IPS-20b (cell line): ENCODE measurements around the gene ENC1.

Experiments used
- H3K27ac ChIP-seq: one replicate; pipeline ENCODE4 v1.5.1; 2013; ENCODE audit warnings: low read length
- H3K27me3 ChIP-seq: 2 replicates; pipeline ENCODE4 v1.6.1; 2013; ENCODE audit warnings: mild to moderate bottlenecking, low read length, inconsistent platforms; ENCODE audit not compliant: insufficient read depth
- H3K36me3 ChIP-seq: 2 replicates; pipeline ENCODE4 v1.6.1; 2013; ENCODE audit warnings: low read depth, mild to moderate bottlenecking, inconsistent platforms, low read length, moderate library complexity; ENCODE audit not compliant: insufficient read depth
- H3K4me1 ChIP-seq: 2 replicates; pipeline ENCODE4 v1.6.1; 2013; ENCODE audit warnings: mild to moderate bottlenecking, control low read depth, inconsistent platforms, low read length, moderate library complexity; ENCODE audit not compliant: insufficient read depth
- H3K4me3 ChIP-seq: 2 replicates; pipeline ENCODE4 v1.5.1; 2013; ENCODE audit warnings: mild to moderate bottlenecking, low read length, inconsistent platforms
- H3K9ac ChIP-seq: 2 replicates; pipeline ENCODE4 v1.6.1; 2013; ENCODE audit warnings: low read depth, mild to moderate bottlenecking, inconsistent platforms, low read length, moderate library complexity
- H3K9me3 ChIP-seq: 2 replicates; pipeline ENCODE4 v1.6.1; 2013; ENCODE audit warnings: mild to moderate bottlenecking, low read depth, low read length, inconsistent platforms; ENCODE audit not compliant: insufficient read depth

The ENC1 gene

GRCh38 chr5:74594137-74595040 is 46.1 kb downstream of the ENC1 start:
- no peaks in the 10 kb centered on the region for H3K27me3 ChIP-seq

GRCh38 chr5:74589204-74590056 is 51.1 kb downstream of the ENC1 start:
- H3K27ac ChIP-seq, result no peak overlapping the region
- H3K27me3 ChIP-seq, result no peaks in the 10 kb centered on the region
- H3K9me3 ChIP-seq, result no peaks in the 10 kb centered on the region
- no peak overlapping the region for H3K4me3 ChIP-seq
- no peak overlapping the region for H3K9ac ChIP-seq
- no peaks in the 10 kb centered on the region for H3K36me3 ChIP-seq
- H3K4me1 ChIP-seq, result peaks cover 18% of the 10 kb centered on the region

More at GRCh38 chr5:74594137-74595040, 46.1 kb downstream of the ENC1 start:
- H3K9me3 ChIP-seq, result no peaks in the 10 kb centered on the region
- H3K4me1 ChIP-seq, result peaks cover 12% of the 10 kb centered on the region
- H3K9ac ChIP-seq, result no peak overlapping the region
- H3K4me3 ChIP-seq, result no peak overlapping the region
- H3K36me3 ChIP-seq, result no peaks in the 10 kb centered on the region
- H3K27ac ChIP-seq, result no peak overlapping the region

- Histone ChIP-seq H3K9ac (no peak overlapping the region), H3K4me1 (peaks cover 18% of the 10 kb centered on the region), H3K27me3 (no peaks in the 10 kb centered on the region), H3K4me3 (no peak overlapping the region), H3K36me3 (no peaks in the 10 kb centered on the region), H3K27ac (no peak overlapping the region), H3K9me3 (no peaks in the 10 kb centered on the region)
Observed at GRCh38 chr5:74588415-74588814, 52.1 kb downstream of the ENC1 start.

- Histone ChIP-seq H3K4me3 (no peak overlapping the region), H3K36me3 (no peaks in the 10 kb centered on the region), H3K9ac (no peak overlapping the region), H3K9me3 (no peaks in the 10 kb centered on the region), H3K27ac (no peak overlapping the region), H3K27me3 (no peaks in the 10 kb centered on the region), H3K4me1 (peaks cover 18% of the 10 kb centered on the region)
Observed at GRCh38 chr5:74587890-74588289, 52.6 kb downstream of the ENC1 start.

GRCh38 chr5:74587300-74587699 is 53.2 kb downstream of the ENC1 start:
- no peaks in the 10 kb centered on the region for H3K9me3 ChIP-seq
- no peaks in the 10 kb centered on the region for H3K27me3 ChIP-seq
- H3K27ac ChIP-seq, result no peak overlapping the region

GRCh38 chr5:74586856-74587255 is 53.7 kb downstream of the ENC1 start:
- Histone ChIP-seq H3K9ac (no peak overlapping the region), H3K27ac (no peak overlapping the region), H3K9me3 (no peaks in the 10 kb centered on the region), H3K4me1 (peaks cover 18% of the 10 kb centered on the region), H3K4me3 (no peak overlapping the region), H3K36me3 (no peaks in the 10 kb centered on the region), H3K27me3 (no peaks in the 10 kb centered on the region)

More at GRCh38 chr5:74587300-74587699, 53.2 kb downstream of the ENC1 start:
- Histone ChIP-seq H3K9ac (no peak overlapping the region), H3K36me3 (no peaks in the 10 kb centered on the region), H3K4me1 (peaks cover 18% of the 10 kb centered on the region), H3K4me3 (no peak overlapping the region)

- H3K9ac ChIP-seq, result no peak overlapping the region
- no peak overlapping the region for H3K27ac ChIP-seq
- no peaks in the 10 kb centered on the region for H3K27me3 ChIP-seq
- H3K4me3 ChIP-seq, result no peak overlapping the region
- no peaks in the 10 kb centered on the region for H3K9me3 ChIP-seq
- no peaks in the 10 kb centered on the region for H3K36me3 ChIP-seq
- H3K4me1 ChIP-seq, result peaks cover 15% of the 10 kb centered on the region
Observed at GRCh38 chr5:74582853-74583252, 57.7 kb downstream of the ENC1 start.

- Histone ChIP-seq H3K9ac (no peak overlapping the region), H3K9me3 (no peaks in the 10 kb centered on the region), H3K4me1 (peaks cover 8% of the 10 kb centered on the region; the same call in 1 of the 2 replicates), H3K4me3 (no peak overlapping the region), H3K27me3 (no peaks in the 10 kb centered on the region), H3K36me3 (no peaks in the 10 kb centered on the region), H3K27ac (no peak overlapping the region)
Observed at GRCh38 chr5:74581988-74582365, 58.6 kb downstream of the ENC1 start.

GRCh38 chr5:74580729-74581109 is 59.8 kb downstream of the ENC1 start:
- no peak overlapping the region for H3K27ac ChIP-seq
- H3K36me3 ChIP-seq, result no peaks in the 10 kb centered on the region
- no peaks in the 10 kb centered on the region for H3K27me3 ChIP-seq
- no peak overlapping the region for H3K9ac ChIP-seq
- no peak overlapping the region for H3K4me3 ChIP-seq
- peaks cover 5% of the 10 kb centered on the region; the same call in 1 of the 2 replicates for H3K4me1 ChIP-seq
- H3K9me3 ChIP-seq, result no peaks in the 10 kb centered on the region

GRCh38 chr5:74579215-74579614 is 61.3 kb downstream of the ENC1 start:
- Histone ChIP-seq H3K36me3 (no peaks in the 10 kb centered on the region), H3K4me1 (no peaks in the 10 kb centered on the region), H3K27ac (no peak overlapping the region), H3K9me3 (no peaks in the 10 kb centered on the region), H3K4me3 (no peak overlapping the region), H3K27me3 (no peaks in the 10 kb centered on the region), H3K9ac (no peak overlapping the region)

GRCh38 chr5:74578356-74579044 is 62.0 kb downstream of the ENC1 start:
- H3K4me1 ChIP-seq, result no peaks in the 10 kb centered on the region
- H3K27me3 ChIP-seq, result no peaks in the 10 kb centered on the region
- no peaks in the 10 kb centered on the region for H3K36me3 ChIP-seq
- no peak overlapping the region for H3K4me3 ChIP-seq
- no peaks in the 10 kb centered on the region for H3K9me3 ChIP-seq
- no peak overlapping the region for H3K9ac ChIP-seq
- H3K27ac ChIP-seq, result no peak overlapping the region
